Measurements from ENCODE around the gene CATSPERZ.

CATSPERZ gene

GRCh38 chr11:64341429-64341828, 41.3 kb downstream of the CATSPERZ start:
- peak overlapping the region; percentile 58 for H3K4me3 ChIP-seq (ENCODE audit: low read length)
- no peak overlapping the region for H3K27ac ChIP-seq (ENCODE audit: low read depth, low read length)
- no peaks in the 10 kb centered on the region for H3K27me3 ChIP-seq (ENCODE audit: control insufficient read depth, insufficient read depth, low read length)
- no peaks in the 10 kb centered on the region for H3K36me3 ChIP-seq (ENCODE audit: control insufficient read depth, insufficient read depth, low read length)
- H3K4me1 ChIP-seq (ENCODE audit: control insufficient read depth, insufficient read depth, low read length) = peaks cover 9% of the 10 kb centered on the region
- no peak overlapping the region for H3K9ac ChIP-seq (ENCODE audit: low read length)

DNA sequence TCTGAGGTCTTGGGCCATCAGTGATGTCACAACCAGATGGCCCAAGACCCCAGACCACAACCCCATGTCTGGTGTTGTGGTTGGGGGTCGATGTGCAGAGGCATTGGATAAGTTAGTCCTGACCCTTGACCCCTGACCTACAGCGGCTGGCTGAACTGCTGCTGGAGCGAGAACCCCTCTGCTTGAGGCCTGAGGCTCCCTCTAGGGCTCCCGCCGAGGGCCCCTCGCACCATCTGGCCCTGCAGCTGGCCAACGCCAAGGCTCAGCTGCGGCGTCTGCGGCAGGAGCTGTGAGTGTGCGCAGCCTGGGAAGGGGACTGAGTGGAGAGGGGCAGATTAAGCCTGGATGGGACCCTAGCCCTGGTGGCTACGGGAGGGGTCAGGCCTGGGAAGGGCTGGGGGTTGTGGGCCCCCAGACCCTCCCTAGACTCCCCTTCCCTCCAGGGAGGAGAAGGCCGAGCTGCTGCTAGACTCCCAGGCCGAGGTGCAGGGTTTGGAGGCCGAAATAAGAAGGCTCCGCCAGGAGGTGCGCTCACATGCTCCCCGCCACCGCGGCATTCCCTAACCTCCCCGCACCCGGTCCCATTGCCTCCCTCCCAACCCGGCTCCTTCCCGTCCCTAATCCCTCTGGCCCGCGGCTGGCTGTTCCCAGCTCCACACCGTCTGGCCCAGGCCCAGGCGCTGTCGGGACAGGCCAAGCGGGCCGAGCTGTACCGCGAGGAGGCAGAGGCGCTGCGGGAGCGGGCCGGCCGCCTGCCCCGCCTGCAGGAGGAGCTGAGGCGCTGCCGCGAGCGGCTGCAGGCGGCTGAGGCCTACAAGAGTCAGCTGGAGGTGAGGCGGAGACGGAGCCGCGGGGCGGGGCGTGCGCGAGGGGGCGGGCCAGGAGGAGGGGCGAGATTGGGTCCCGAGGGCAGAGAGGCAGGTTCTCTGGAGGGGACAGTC, 42.0 kb downstream of the CATSPERZ start:
- Histone ChIP-seq H3K9ac (ENCODE audit: low read length) (peak overlapping the region; percentile 19), H3K36me3 (ENCODE audit: control insufficient read depth, insufficient read depth, low read length) (peaks cover under 1% of the 10 kb centered on the region), H3K27me3 (ENCODE audit: control insufficient read depth, insufficient read depth, low read length) (no peaks in the 10 kb centered on the region), H3K4me1 (ENCODE audit: control insufficient read depth, insufficient read depth, low read length) (peaks cover 9% of the 10 kb centered on the region), H3K4me3 (ENCODE audit: low read length) (peak overlapping the region; percentile 58), H3K27ac (ENCODE audit: low read depth, low read length) (peak overlapping the region; percentile 71)

DNA sequence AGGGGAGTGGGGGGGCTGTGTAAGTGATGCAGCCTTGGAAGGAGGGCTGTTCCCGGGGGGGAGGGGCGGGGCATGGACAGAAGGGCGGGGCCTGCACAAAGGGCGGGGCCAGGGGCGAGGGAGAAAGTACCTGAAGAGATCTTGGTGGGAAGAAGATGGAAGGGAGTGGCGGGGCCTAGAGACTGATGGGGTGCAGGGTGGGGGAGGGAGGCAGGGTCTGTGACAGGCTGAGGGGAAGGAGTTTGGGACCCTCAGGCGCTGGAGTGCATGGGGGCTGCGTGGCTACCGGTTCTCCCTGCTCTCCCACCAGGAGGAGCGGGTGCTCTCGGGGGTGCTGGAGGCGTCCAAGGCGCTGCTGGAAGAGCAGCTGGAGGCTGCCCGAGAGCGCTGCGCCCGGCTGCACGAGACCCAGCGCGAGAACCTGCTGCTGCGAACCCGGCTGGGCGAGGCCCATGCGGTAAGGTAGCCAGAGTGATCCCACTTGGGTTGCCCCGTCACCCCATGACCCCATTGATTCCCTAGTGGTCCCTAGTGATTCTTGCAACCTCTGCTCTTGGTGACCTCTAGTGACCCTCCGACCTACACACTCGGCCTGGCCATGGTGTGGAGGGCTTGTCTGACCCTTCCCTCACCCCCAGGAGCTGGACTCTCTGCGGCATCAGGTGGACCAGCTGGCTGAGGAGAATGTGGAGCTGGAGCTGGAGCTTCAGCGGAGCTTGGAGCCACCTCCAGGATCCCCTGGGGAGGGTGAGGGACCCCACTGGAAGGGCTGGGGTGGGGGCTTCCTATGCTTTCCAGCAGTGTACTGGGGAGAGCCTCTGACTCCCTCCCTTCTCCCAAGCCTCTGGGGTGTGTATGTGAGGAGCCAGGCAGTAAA, 42.9 kb downstream of the CATSPERZ start:
- Histone ChIP-seq H3K27ac (ENCODE audit: low read depth, low read length) (peak overlapping the region; percentile 71), H3K36me3 (ENCODE audit: control insufficient read depth, insufficient read depth, low read length) (peaks cover 2% of the 10 kb centered on the region)

DNA sequence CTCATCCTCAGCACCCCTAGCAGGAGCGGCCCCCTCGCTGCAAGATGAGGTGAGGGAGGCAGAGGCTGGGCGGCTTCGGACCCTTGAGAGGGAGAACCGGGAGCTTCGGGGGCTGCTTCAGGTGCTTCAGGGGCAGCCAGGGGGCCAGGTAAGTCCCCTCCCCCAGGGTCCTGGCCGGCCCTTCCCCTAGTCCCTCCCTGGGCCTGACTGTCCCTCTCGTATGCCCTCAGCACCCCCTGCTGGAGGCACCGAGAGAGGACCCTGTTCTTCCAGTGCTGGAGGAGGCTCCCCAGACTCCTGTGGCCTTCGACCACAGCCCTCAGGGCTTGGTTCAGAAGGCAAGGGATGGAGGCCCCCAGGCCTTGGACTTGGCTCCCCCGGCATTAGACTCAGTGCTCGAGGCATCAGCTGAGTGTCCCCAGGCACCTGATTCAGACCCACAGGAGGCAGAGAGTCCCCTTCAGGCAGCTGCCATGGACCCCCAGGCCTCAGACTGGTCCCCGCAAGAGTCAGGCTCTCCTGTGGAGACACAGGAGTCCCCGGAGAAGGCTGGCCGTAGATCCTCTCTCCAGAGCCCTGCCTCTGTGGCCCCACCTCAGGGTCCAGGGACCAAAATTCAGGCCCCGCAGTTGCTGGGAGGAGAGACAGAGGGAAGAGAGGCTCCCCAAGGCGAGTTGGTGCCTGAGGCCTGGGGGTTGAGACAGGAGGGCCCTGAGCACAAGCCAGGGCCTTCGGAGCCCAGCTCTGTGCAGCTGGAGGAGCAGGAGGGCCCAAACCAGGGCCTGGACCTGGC, 43.8 kb downstream of the CATSPERZ start:
- no peak overlapping the region for H3K27ac ChIP-seq (ENCODE audit: low read depth, low read length)
- no peak overlapping the region for H3K4me3 ChIP-seq (ENCODE audit: low read length)
- H3K4me1 ChIP-seq (ENCODE audit: control insufficient read depth, insufficient read depth, low read length) = peaks cover 9% of the 10 kb centered on the region
- no peak overlapping the region for H3K9ac ChIP-seq (ENCODE audit: low read length)
- H3K27me3 ChIP-seq (ENCODE audit: control insufficient read depth, insufficient read depth, low read length) = no peaks in the 10 kb centered on the region
- H3K36me3 ChIP-seq (ENCODE audit: control insufficient read depth, insufficient read depth, low read length) = peaks cover 2% of the 10 kb centered on the region

More for the DNA sequence above, 42.9 kb downstream of the CATSPERZ start:
- peak overlapping the region; percentile 58 for H3K4me3 ChIP-seq (ENCODE audit: low read length)
- no peaks in the 10 kb centered on the region for H3K27me3 ChIP-seq (ENCODE audit: control insufficient read depth, insufficient read depth, low read length)
- H3K9ac ChIP-seq (ENCODE audit: low read length) = no peak overlapping the region
- H3K4me1 ChIP-seq (ENCODE audit: control insufficient read depth, insufficient read depth, low read length) = peaks cover 9% of the 10 kb centered on the region

- Histone ChIP-seq H3K4me1 (ENCODE audit: control insufficient read depth, insufficient read depth, low read length) (peaks cover 9% of the 10 kb centered on the region), H3K4me3 (ENCODE audit: low read length) (no peak overlapping the region), H3K36me3 (ENCODE audit: control insufficient read depth, insufficient read depth, low read length) (peaks cover 2% of the 10 kb centered on the region), H3K9ac (ENCODE audit: low read length) (no peak overlapping the region), H3K27me3 (ENCODE audit: control insufficient read depth, insufficient read depth, low read length) (no peaks in the 10 kb centered on the region), H3K27ac (ENCODE audit: low read depth, low read length) (no peak overlapping the region)
Measured at GRCh38 chr11:64344787-64345186, 44.6 kb downstream of the CATSPERZ start.

GRCh38 chr11:64347193-64347867, 47.2 kb downstream of the CATSPERZ start:
- Histone ChIP-seq H3K27ac (ENCODE audit: low read depth, low read length) (no peak overlapping the region), H3K36me3 (ENCODE audit: control insufficient read depth, insufficient read depth, low read length) (peaks cover 2% of the 10 kb centered on the region), H3K4me3 (ENCODE audit: low read length) (no peak overlapping the region)

DNA sequence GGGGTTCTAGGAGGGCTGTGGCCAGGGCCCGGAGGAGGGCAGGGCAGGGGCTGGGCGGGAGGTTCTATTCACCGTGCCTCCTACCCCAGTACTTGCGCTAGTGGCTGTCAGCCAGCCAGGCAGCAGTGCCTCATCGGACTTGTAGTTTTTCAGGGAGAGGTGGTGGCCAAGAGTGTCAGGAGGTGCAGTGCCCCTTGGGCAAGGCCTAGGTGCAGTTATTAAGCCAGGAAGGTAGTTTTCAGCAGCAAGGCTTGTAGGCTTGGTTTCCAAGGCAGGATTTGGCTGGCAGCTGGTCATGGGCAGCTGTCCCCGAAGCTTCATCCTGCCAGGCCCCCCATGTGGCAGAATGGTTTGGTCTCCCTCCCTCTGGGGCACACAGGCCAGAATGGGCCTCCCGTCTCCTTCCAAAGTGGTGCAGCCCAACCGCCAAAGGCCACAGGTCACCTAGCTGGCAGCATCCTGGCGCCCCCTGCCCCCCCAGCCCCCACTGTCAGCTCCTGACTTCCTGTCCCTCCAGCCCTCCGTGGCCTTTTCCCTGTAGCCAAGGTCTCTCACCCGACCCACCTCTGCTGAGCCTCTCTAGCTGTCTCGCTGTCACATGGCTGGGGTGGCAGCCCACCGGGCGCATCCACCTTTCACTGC, 48.3 kb downstream of the CATSPERZ start:
- Histone ChIP-seq H3K27me3 (ENCODE audit: control insufficient read depth, insufficient read depth, low read length) (no peaks in the 10 kb centered on the region), H3K4me3 (ENCODE audit: low read length) (no peak overlapping the region)

More at GRCh38 chr11:64347193-64347867, 47.2 kb downstream of the CATSPERZ start:
- no peaks in the 10 kb centered on the region for H3K27me3 ChIP-seq (ENCODE audit: control insufficient read depth, insufficient read depth, low read length)
- no peak overlapping the region for H3K9ac ChIP-seq (ENCODE audit: low read length)
- H3K4me1 ChIP-seq (ENCODE audit: control insufficient read depth, insufficient read depth, low read length) = peaks cover 5% of the 10 kb centered on the region

DNA sequence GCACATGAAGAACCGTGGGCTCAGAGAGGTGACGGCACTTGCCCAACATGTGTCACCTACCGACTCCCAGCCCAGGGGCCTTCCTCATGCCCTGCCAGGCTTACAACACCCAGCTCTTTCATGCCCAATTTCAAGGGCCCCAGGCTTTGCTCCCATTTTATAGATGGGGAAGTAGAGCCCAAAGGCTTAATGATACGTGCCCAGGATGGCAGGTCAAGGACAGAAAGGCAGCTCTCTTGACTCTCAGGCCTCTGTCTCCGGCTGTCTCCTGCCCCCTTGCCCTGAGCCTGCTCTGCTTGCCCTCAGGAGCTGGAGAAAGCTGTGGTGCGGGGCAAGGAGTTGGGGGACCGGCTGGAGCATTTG, 48.8 kb downstream of the CATSPERZ start:
- H3K4me3 ChIP-seq (ENCODE audit: low read length) = no peak overlapping the region
- no peaks in the 10 kb centered on the region for H3K4me1 ChIP-seq (ENCODE audit: control insufficient read depth, insufficient read depth, low read length)
- no peak overlapping the region for H3K9ac ChIP-seq (ENCODE audit: low read length)
- H3K27ac ChIP-seq (ENCODE audit: low read depth, low read length) = no peak overlapping the region
- H3K27me3 ChIP-seq (ENCODE audit: control insufficient read depth, insufficient read depth, low read length) = no peaks in the 10 kb centered on the region
- peaks cover 2% of the 10 kb centered on the region for H3K36me3 ChIP-seq (ENCODE audit: control insufficient read depth, insufficient read depth, low read length)

More for the DNA sequence above, 48.3 kb downstream of the CATSPERZ start:
- peaks cover 2% of the 10 kb centered on the region for H3K36me3 ChIP-seq (ENCODE audit: control insufficient read depth, insufficient read depth, low read length)
- H3K4me1 ChIP-seq (ENCODE audit: control insufficient read depth, insufficient read depth, low read length) = no peaks in the 10 kb centered on the region
- no peak overlapping the region for H3K9ac ChIP-seq (ENCODE audit: low read length)
- no peak overlapping the region for H3K27ac ChIP-seq (ENCODE audit: low read depth, low read length)

DNA sequence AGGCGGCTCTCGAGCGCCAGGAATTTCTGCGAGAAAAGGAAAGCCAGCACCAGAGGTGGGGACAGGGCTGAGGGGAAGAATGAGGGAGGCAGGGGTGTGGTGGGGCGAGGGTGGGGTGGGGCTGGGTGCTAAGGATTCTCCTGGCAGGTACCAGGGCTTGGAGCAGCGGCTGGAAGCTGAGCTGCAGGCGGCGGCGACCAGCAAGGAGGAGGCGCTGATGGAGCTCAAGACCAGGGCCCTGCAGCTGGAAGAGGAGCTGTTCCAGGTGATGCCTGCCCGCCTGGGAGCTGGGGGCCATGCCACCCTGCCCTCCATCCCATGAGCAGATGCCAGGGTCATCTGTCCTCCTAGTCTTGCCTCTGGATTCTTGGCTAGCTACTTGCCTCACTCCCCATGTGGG, 49.2 kb downstream of the CATSPERZ start:
- H3K36me3 ChIP-seq (ENCODE audit: control insufficient read depth, insufficient read depth, low read length) = peaks cover 2% of the 10 kb centered on the region
- H3K9ac ChIP-seq (ENCODE audit: low read length) = no peak overlapping the region
- H3K27ac ChIP-seq (ENCODE audit: low read depth, low read length) = no peak overlapping the region
- no peaks in the 10 kb centered on the region for H3K4me1 ChIP-seq (ENCODE audit: control insufficient read depth, insufficient read depth, low read length)
- no peaks in the 10 kb centered on the region for H3K27me3 ChIP-seq (ENCODE audit: control insufficient read depth, insufficient read depth, low read length)
- H3K4me3 ChIP-seq (ENCODE audit: low read length) = no peak overlapping the region

- H3K4me1 ChIP-seq (ENCODE audit: control insufficient read depth, insufficient read depth, low read length) = peaks cover 3% of the 10 kb centered on the region
- H3K4me3 ChIP-seq (ENCODE audit: low read length) = no peak overlapping the region
- no peak overlapping the region for H3K27ac ChIP-seq (ENCODE audit: low read depth, low read length)
- peaks cover 2% of the 10 kb centered on the region for H3K36me3 ChIP-seq (ENCODE audit: control insufficient read depth, insufficient read depth, low read length)
- no peak overlapping the region for H3K9ac ChIP-seq (ENCODE audit: low read length)
- H3K27me3 ChIP-seq (ENCODE audit: control insufficient read depth, insufficient read depth, low read length) = no peaks in the 10 kb centered on the region
Measured at GRCh38 chr11:64351136-64351631, 51.0 kb downstream of the CATSPERZ start.
